Right renal pelvis (tissue), 4 donors: ENCODE measurements around the gene UBR1. TPM values are rescaled to one million over a fixed set of nuclear protein-coding genes. Genes with fewer than 3 reads are reported as not detected.
"Not testable (repeated sequence)": the region's sequence is repeated elsewhere in the genome, so short reads cannot be mapped to it uniquely, and the experiment has no call there.

Experiments used
- DNase-seq, 4 donors: peaks; one replicate each; pipeline ENCODE4 v3.0.0-alpha.2; 2013; ENCODE audit warnings: low read depth in 4 of 4, low spot score in 3 of 4, missing footprints in 1 of 4
- polyA plus RNA-seq, 4 donors: library from polyadenylated mRNA; unstranded; fragments of 120-200 nt; gene quantifications; one replicate each; pipeline ENCODE4 v1.2.1, GENCODE V29; 2013; ENCODE audit not compliant: insufficient read length in 4 of 4

Gene UBR1
- 10 to 100 TPM; 20.8 to 25.8 (median 23.9) TPM for polyA plus RNA-seq

DNA sequence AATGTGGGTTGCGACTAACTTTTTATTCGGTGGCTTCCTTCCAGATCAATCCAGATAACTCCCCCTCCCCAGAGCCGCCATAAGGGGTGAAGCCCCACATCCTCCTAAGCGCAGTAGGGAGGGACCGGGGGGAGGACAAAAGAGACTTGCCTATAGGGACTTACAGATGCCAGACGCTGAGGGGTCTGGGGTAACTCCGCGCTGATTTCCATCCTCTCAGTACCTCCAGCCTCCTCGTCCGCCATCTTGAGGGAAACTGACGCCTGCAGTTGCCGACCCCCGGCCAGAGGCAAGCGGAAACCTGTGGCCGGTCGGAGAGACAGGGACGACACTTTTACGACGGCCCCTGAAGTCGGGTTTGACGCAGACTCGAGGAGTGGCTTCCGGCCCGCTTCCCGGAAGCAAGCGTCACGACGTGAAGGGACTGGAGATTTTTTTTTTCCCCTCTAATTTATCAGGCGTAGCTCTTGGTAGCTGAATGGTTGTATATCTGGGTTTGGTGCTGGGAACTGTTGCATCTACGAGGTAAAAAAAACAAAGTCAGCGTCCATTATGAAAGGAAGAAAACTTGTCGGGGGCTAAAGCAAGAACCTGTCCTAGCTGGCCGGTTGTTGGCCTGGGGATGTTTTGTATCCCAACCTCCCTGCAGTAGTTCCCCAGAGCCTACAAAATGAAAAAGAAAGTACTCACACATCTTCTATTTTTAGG, at the start of gene UBR1:
Gene UBR1, minus strand, starts transcription at position 261 of the 708 bp plus-strand sequence. Its CDS starts 16 bp downstream, at position 245.
- peak; percentile 83 to 93 (median 90) for DNase-seq

DNA sequence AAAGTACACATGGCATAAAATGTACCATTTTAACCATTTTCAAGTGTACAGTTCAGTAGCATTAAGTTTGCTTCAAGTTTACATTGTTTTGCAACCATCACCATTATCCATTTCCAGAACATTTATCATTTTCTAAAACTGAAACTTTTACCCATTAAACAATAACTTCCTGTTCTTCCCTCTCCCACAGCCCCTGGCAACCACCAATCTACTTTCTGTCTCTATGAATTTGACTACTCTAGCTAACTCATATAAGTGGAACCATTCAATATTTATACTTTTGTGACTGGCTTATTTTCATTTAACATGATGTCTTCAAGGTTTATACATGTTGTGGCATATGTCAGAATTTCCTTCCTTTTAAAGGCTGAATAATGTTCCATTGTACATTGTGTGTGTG, 47.4 kb upstream of the UBR1 start:
- DNase-seq: no peak

DNA sequence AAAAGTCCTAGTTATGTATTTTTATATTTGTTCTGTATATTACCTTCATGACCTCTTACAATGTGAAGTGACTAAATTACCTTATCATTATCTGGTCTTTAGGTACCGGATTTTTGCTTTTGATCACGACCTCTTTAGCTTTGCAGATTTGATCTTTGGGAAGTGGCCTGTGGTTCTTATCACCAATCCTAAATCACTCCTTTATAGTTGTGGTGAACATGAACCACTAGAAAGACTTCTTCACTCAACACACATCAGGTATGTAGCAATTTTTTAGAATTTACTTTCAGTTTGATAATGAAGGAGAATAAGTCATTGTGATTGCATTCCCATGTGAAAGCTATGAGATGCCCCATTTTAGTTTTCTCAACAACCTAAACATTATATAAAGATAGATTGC, 45.9 kb upstream of the UBR1 start:
- DNase-seq: no peak

DNA sequence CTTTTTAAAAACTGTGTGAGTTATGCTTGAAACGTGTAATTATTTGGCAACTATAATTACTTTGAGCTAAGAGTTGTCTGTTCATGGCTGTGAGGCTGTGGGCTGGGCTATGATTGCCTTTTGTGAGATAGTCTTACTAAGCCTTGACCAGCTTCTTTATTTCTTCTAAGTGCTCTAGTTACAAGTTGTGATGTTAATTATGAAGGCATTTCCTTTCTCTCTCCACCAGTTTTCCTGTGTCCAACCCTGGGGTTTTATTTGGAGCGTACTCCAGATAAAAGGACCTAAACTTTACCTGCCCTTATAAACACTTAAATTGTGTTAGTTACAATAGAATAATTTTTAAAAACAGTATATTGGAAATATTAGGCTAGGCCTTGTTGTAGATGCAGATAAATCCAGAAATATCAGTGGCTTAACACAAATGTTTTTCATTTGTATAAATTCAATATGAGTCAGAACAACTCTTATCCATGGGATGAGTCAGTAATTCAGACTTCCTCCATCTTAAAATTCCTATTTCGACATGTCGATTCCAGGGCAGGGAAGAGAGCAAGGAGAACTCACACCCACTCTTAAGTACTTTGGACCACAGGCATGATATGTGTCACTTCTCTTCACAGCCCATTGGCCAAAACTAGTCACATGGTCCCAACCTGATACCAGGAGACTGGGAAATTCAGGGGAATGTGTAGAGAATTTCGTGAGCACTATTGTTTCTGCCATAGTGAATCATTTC, 44.5 kb upstream of the UBR1 start:
- no peak for DNase-seq

DNA sequence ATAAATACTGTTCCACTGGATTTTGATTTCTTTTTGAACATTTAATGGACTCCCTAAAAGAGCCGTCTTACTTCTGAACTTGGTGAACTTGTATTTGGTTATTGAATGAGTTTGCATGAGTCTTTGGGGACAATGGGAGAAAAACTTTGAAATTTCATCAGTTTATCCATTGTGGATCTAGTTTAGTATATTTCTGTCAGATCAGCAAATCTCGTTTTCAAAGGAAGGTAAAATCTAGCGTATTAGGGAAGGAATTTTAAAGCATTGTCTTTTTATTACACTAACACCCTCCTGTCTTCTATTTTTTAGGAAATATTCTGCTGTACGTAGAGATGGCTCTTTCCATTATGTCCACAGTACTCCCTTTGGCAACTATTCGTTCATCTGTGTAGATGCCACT, 40.3 kb upstream of the UBR1 start:
- no peak for DNase-seq

DNA sequence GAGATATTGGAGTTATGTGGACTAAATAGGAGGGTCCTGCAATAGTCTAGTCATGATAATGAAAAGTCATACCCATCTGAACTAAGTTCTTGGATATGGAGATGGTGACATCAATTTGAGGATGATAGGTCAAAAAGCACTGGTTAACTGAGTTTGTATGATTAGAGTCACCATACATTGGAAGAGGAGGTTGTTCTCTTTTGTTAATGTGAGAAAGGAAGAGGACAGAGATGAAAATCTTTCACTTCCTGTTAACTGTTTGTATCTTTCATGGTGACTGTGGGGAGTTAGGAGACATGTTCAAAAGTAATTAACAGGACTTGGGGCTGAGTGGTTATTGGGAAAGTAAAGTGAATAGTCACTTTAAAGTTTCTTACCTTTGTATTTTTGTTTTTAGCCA, 38.7 kb upstream of the UBR1 start:
- DNase-seq: no peak

DNA sequence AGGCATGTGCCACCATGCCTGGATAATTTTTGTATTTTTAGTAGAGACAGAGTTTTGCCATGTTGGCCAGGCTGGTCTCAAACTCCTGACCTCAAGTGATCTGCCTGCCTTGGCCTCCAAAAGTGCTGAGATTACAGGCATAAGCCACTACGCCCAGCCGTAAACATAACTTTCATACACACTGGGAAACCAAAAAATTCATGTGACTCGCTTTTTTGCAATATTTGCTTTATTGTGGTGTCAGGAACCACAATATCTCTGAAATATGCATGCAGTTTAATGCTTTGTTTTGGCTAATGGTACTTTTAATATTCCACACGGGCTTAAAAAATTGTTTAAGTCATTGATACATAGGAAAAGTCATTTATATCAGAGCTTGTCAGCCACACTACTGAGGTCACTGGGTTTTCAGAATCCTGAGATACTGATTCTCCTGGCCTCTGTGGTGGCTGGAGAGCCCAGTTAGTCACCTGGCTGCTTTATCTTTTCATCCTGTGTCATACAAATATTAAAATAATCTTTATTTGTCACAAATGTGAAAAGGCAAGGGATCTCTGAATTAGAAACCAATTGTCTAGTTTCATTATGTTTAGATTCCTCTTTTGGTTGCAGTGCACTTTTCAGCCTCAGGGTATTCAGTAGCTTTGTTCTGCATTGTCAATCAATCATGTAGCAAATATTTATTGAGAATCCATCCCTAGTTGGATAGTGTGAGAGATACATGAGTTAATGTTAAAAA, 37.5 kb upstream of the UBR1 start:
- no peak for DNase-seq

DNA sequence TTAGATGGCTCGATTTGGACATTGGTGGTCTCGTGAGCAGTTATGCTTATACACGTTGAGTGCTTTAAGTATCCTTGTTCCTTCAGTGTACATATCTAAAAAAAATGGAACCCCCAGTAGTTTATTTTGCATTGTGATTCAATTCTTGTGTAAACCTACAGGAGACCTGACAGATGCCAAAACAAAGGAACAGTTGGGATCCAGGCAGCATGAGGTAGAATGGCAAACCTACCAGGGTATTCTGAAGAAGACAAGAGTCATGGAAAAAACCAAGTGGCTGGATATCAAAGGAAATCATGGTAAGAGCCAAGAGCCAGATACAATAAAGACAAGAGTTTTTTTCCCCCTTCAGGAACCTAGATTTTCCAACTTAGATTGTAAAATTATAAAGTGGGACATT, 29.5 kb upstream of the UBR1 start:
- no peak for DNase-seq

DNA sequence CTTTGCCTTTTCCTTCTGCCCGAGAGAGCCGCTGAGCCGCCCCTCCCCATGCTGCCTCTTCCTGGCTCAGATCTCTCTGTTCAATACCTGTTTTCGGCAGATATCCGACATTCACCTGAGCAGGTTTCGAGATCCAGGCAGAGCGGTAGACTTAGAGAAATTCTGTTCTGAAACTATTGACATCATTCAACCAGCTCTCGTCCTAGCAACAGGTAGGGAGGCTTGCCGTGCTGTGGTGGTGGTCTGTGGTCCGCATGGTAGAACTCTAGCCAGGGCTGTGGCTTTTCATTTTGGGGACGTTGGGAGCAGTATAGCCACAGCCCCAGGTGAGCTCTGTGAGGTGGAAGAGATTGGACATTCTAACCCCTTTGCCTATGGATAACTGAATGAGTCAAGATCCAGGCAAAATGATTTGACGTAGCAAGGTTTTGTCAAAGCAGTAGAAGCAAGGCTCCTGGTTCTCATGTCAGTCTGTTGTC, 28.4 kb upstream of the UBR1 start:
- DNase-seq: no peak

DNA sequence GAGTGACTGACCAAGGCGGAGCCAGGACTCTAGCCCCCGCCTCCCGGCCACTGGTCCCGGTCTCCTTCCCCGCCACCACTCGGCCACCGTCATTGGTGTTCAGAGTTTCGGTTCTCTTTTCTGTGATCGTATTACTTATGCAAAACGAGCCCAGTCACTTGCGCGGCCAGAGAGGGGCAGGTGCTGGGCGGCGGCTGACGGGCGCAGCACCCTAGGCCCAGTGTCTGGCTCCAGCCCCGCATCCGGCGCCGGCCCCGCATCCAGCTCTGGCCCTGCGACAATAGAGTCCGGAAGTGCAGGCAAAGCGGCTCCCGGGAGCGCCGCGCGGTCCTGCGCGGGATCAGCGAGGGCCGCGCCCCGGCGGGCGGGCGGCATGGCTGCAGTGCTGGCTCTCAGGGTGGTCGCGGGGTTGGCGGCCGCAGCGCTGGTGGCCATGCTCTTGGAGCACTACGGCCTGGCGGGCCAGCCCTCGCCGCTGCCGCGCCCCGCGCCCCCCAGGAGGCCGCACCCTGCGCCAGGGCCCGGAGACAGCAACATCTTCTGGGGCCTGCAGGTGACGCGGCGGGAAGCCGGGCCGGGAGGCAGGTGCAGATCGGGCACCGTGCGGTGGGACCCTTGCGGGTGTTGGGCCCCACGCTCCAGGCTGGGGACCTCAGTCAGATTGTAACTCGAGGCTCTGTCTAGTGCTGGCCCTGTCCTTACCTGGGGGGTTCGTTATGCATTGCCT, 27.8 kb upstream of the UBR1 start, which contains the start of gene TMEM62:
Gene TMEM62, plus strand, starts transcription at position 157 of the 727 bp plus-strand sequence. Its CDS starts 217 bp downstream, at position 374.
- DNase-seq: peak in 2 of 4 donors; percentile 40 to 53

DNA sequence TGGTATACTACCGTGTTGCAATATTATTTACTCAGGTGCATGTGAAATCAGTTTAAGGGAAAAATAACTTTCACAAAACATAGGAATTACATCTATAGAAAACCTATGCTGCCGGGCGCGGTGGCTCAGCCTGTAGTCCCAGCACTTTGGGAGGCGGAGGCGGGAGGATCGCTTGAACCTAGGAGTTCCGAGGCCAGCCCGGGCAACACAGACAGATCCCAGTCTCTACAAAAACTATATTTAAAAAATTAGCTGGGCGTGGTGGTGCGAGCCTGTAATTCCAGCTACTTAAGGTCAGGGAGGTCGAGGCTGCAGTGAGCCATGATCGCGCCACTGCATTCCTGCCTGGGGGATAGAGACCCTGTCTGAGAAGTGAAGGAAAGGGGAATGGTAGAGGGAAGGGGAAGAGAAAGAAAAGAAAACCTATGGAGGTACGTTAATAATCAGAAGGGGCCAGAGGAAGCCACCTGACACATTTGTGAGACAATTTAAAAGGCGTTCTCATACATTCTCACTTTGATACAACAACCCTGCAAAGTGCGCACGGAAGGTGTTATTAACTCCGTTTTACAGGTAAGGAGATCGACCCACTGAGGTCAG, 27.1 kb upstream of the UBR1 start:
- DNase-seq: no peak

DNA sequence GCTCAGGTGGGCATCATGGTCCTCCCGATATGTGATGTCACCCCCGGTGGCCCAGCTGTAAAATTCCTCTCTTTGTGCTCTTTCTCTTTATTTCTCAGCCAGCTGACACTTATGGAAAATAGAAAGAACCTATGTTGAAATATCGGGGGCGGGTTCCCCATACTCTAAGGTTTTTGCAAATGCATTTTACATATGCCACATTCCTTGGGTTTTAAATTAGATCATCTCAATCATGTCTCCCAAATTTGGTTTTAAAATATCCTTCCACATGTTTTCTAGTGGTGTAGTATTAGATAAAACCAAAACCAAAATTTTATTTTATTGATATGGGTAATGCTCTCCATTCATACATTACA, 23.1 kb upstream of the UBR1 start:
- DNase-seq: no peak

DNA sequence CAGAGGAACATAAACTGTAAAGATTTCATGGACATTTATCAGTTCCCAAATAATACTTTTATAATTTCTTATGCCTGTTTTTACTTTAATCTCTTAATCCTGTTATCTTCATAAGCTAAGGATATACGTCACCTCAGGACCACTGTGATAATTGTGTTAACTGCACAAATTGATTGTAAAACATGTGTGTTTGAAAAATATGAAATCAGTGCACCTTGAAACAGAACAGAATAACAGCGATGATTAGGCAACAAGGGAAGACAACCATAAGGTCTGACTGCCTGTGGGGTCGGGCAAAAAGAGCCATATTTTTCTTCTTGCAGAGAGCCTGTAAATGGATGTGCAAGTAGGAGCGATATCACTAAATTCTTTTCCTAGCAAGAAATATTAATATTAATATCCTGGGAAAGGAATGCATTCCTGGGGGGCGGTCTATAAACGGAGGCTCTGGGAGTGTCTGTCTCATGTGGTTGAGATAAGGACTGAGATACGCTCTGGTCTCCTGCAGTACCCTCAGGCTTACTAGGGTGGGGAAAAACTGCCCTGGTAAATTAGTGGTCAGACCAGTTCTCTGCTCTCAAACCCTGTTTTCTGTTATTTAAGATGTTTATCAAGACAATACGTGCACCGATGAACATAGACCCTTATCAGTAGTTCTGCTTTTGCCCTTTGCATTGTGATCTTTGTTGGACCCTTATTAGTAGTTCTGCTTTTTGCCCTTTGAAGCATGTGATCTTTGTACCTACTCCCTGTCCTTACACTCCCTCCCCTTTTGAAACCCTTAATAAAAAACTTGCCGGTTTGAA, 22.5 kb upstream of the UBR1 start:
- not testable (repeated sequence) for DNase-seq

DNA sequence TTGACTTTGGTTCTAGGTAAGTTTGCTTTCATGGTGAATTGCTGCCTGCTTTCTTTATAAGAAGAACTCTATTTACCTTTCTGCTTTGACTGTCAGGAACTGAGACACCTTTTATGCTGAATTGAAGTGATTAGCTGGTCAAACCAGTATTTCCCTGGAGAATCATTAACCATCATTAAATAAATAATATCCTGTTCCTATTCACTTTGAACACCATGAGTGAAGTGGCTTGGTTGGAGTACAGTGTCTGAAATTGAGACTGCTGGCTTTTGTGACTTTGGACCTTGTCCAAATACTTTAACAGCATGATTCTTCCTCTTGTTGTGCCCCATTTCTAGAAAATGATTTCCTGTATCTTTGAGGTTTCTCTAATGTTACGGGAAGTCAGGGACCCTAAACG, 21.9 kb upstream of the UBR1 start:
- DNase-seq: no peak

DNA sequence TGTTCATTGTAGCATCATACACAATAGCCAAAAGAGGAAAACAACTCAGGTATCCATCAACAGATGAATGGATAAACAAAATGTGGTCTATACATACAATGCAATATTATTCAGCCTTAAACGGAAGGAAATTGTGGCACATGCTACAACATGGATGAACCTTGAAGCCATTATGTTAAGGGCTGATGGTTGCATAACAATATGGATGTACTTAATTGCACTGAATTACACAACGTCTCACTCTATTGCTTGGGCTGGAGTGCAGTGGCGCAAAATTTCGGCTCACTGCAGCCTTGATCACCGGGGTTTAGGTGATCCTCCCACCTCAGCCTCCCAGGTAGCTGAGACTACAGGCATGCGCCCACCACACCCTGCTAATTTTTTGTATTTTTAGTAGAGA, 20.5 kb upstream of the UBR1 start:
- no peak for DNase-seq

DNA sequence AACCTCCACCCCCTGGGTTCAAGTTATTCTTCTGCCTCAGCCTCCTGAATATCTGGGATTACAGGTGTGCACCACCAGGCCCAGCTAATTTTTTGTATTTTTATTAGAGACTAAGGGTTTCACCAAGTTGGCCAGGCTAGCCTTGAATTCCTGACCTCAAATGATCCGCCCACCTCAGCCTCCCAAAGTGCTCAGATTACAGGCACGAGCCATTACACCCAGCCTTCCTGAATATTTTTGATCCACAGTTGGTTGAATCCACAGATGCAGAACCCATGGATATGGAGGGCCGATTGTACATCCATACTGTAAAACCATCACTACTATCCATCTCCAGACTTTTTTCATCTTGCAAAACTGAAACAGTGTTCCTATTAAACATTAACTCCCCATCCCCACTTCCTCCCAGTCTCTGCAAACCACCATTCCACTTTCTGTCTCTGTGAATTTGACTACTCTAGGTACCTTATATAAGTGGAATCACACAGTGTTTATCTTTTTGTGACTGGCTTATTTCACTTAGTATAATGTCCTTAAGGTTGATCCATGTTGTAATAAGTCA, 19.3 kb upstream of the UBR1 start:
- no peak for DNase-seq

DNA sequence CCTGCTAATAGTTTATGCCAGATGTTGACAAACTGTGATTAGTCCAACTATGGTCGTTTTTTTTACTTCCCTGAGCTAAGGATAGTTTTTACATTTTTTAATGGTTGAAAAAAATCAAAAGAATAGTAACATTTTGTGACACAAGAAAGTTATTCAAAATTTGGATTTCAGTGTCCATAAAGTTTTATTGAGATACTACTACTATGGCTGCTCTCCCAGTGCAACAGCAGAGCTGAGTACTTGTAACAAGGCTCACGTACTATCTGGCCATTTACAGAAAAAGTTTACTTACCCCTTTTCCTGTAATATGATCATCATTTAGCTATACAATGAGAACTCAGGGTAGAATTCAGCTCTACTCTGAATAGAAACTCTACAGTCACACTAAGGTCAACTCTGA, 16.0 kb upstream of the UBR1 start:
- DNase-seq: no peak

DNA sequence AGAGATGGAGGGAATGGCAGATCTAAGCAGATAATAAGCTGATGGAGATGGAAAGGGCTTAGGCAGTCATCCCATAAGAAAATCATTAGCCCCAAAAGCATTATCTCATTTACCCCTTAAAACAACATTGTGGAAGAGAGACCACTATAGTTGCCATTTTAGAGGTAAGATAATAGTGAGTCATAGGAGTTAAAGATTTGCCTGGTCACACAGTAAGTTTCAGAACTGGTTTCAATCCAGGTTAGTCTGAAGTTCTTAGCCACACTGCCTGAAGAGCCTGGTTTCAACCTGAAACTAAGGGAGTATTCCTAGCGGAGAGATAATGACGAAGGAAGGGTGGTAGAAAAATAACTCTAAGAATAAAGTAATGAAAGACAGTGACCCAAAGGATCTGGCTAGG, 13.0 kb upstream of the UBR1 start:
- DNase-seq: no peak

DNA sequence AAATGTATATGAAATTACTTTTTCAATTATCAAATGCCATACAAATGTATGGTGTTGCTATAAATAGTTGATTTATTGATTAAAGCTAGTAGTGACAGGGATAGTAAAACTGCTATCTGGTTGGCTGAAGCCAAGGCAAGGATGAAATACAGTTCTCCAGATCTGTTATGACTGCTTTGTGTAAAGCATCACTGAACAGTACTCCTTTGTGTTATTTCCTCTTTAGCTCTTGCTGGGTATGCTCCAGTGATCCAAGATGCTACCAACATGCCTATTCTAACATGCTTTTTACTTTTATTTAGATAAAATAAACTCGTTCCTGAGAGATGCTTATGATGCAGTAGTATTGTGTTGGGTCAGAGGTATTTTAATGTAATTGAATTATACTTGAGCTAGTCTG, 12.4 kb upstream of the UBR1 start:
- DNase-seq: no peak
